SK-MEL-5 (cell line): ENCODE measurements around the gene TNS1. TPM values are rescaled to one million over a fixed set of nuclear protein-coding genes. Genes with fewer than 3 reads are reported as not detected.
A peak's percentile ranks its signal among the peaks of the same experiment; 100 is the strongest.
"Not testable (repeated sequence)": the region's sequence is repeated elsewhere in the genome, so short reads cannot be mapped to it uniquely, and the experiment has no call there.

Experiments
- DNase-seq: peaks from one replicate; pipeline ENCODE4 v3.0.0-alpha.2; 2016; ENCODE audit warnings: low read depth, low spot score
- in situ Hi-C: cut with HindIII; loops from 2 replicates; pipeline ENCODE4 v1.10.0; 2016; ENCODE audit warnings: low sequenced_read_pairs, high pct_unique_total_duplicates, low pct_unique_long_range_greater_than_20kb
- polyA plus RNA-seq, 2 experiments: library from polyadenylated mRNA; depleted of rRNA; stranded (reverse); fragments of >200 nt; gene quantifications; 2 replicates each; pipeline ENCODE4 v1.2.3, GENCODE V29; 2015
- total RNA-seq: library from RNA; depleted of rRNA; stranded (reverse); fragments of >200 nt; shearing (Covaris generic); gene quantifications from 2 replicates; pipeline ENCODE4 v1.2.3, GENCODE V29; 2014; rRNA removed

Gene TNS1
- 1.8 and 2.2 TPM in 2 replicates for total RNA-seq
- 1.1 and 1.4 TPM in 2 replicates for polyA plus RNA-seq (2015; cell fraction: cytosol; rRNA removed)
- polyA plus RNA-seq (2015; cell fraction: nucleus; rRNA removed), result 1.1 and 2.1 TPM in 2 replicates

GRCh38 chr2:218002845-218003180 is at the start of gene TNS1:
TSS of gene TNS1 (minus strand) at chr2:218002995. CDS start at chr2:218002872, 123 bp downstream.
- no peak for DNase-seq
- in situ Hi-C loops, result no loop called here

GRCh38 chr2:218051903-218052302 is 49.1 kb upstream of the TNS1 start:
- in situ Hi-C loops, result no loop called here
- DNase-seq, result no peak

GRCh38 chr2:218047536-218048225 is 44.9 kb upstream of the TNS1 start:
- in situ Hi-C loops, result no loop called here
- no peak for DNase-seq

- in situ Hi-C loops, result no loop called here
- no peak for DNase-seq
These were observed 43.4 kb upstream of the TNS1 start for GRCh38 chr2:218046238-218046637.

- in situ Hi-C loops, DNase-seq: not testable (repeated sequence)
These were observed 41.8 kb upstream of the TNS1 start for GRCh38 chr2:218044599-218044998.

GRCh38 chr2:218043701-218044109 is 40.9 kb upstream of the TNS1 start:
- DNase-seq, result no peak

GRCh38 chr2:218043100-218043499 is 40.3 kb upstream of the TNS1 start:
- no peak for DNase-seq
- in situ Hi-C loops, result no loop called here

More at GRCh38 chr2:218043701-218044109, 40.9 kb upstream of the TNS1 start:
- in situ Hi-C loops, result no loop called here

GRCh38 chr2:218041302-218042168 is 38.7 kb upstream of the TNS1 start:
- in situ Hi-C loops, result no loop called here

GRCh38 chr2:218040883-218041282 is 38.1 kb upstream of the TNS1 start:
- in situ Hi-C loops, result no loop called here

More at GRCh38 chr2:218041302-218042168, 38.7 kb upstream of the TNS1 start:
- DNase-seq, result no peak

GRCh38 chr2:218039171-218039570 is 36.4 kb upstream of the TNS1 start:
- DNase-seq, result no peak
- in situ Hi-C loops, result no loop called here

More at GRCh38 chr2:218040883-218041282, 38.1 kb upstream of the TNS1 start:
- DNase-seq, result no peak

GRCh38 chr2:218036371-218036770 is 33.6 kb upstream of the TNS1 start:
- peak; percentile 31 for DNase-seq
- in situ Hi-C loops, result no loop called here

- in situ Hi-C loops, result no loop called here
- DNase-seq, result no peak
These were observed 32.8 kb upstream of the TNS1 start for GRCh38 chr2:218035463-218036100.

- in situ Hi-C loops, result not testable (repeated sequence)
These were observed 31.9 kb upstream of the TNS1 start for GRCh38 chr2:218034497-218035213.

GRCh38 chr2:218033590-218034496 is 31.0 kb upstream of the TNS1 start:
- in situ Hi-C loops, result no loop called here
- no peak for DNase-seq

More at GRCh38 chr2:218034497-218035213, 31.9 kb upstream of the TNS1 start:
- peak; percentile 69 for DNase-seq

- in situ Hi-C loops, result no loop called here
These were observed 30.4 kb upstream of the TNS1 start for GRCh38 chr2:218033208-218033589.

GRCh38 chr2:218032336-218033171 is 29.8 kb upstream of the TNS1 start:
- in situ Hi-C loops, result no loop called here
- DNase-seq, result no peak

More at GRCh38 chr2:218033208-218033589, 30.4 kb upstream of the TNS1 start:
- no peak for DNase-seq
